Suppressor macrophage (primary cell): ENCODE results near the gene SPINT1.

Source experiments
- DNase-seq, 4 experiments: peaks; one replicate each; pipeline ENCODE4 v3.0.0-alpha.2; 2020 to 2022

The SPINT1 gene

DNA sequence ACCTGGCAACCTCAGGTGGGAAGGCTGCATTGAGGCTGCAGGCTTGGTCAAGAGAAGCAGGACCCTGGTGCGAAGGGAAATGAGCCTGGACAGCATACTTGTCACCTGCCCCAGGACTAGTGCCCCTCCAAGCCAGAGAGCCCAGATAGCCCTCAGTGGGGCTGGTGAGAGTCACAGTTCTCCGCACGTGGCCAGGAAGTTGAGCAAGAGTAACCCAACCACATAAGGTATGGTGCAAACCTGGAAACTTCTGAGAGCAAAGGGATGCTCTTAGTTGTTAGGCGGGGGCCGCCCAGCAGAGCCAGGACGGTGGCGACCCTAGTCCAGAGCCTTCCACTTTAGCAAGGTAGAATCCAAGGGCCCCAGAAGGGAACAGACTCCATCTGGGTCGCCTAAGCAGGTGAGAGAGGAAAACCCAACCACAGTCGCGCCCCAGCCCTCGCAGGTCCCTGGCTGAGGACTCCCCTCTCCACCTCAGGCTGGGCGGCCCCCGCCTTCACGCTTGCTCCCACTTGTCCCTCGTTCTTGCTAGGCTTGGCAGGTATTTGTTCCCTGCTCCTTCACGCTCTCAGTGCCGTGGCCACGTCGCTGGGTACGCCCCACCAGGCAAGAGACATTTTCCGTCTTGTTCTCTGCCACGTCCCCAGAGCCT, 49.3 kb downstream of the SPINT1 start:
- no peak for DNase-seq

DNA sequence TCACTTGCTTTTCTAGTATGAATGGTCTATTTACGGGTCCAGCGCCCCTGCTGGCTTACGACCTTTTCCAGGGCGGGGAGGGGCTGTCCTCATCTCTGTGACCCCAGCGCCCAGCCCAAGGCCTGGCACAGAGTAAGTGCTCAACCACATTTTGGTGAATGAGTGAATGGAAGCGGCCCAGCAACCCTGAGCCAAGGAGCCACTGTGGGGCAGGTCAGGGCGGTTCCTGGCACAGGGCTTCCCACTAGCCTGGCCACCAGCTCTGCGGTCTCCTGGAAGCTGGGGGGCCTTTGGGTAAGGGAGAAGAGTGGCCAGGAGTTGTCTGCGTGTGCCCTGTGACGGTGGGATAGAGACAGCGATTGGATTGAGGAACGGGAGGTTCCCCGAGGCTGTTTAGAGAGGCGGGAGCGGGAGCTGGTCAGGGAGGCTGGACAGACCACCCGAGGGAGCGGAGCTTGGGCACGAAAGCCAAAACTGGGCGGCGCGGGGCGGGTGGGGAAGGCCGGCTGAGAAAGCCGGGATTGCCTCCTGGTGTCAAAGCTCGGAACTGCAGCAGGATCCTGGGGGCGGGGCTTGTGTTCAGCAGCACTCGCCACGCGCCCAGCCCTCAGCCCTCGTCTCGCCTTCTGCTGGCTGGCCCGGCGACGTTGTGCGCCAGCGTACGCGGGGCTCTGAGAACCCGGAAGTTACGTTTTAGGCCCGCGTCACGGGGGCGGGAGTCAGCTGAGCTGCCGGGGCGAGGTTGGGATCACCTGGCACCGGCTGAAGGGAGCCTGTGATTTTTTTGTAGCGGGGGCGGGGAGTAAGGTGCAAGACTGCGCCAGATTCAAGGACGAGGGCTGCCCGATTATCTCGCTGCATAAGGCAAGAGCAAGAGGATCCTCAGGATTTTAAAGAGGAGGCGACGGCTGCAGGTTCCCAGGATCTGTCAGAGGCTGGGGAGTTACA, 50.2 kb downstream of the SPINT1 start, which contains the start of gene VPS18:
TSS of gene VPS18 (plus strand) at position 718 of the 948 bp plus-strand sequence. CDS start 319 bp downstream, outside the sequence.
- DNase-seq: peak; percentile 99 to 100 (median 100)

- peak; percentile 86 to 90 (median 88) for DNase-seq
Observed at GRCh38 chr15:40894681-40895448, 51.0 kb downstream of the SPINT1 start.

GRCh38 chr15:40899536-40900207, 55.8 kb downstream of the SPINT1 start:
- no peak for DNase-seq

DNA sequence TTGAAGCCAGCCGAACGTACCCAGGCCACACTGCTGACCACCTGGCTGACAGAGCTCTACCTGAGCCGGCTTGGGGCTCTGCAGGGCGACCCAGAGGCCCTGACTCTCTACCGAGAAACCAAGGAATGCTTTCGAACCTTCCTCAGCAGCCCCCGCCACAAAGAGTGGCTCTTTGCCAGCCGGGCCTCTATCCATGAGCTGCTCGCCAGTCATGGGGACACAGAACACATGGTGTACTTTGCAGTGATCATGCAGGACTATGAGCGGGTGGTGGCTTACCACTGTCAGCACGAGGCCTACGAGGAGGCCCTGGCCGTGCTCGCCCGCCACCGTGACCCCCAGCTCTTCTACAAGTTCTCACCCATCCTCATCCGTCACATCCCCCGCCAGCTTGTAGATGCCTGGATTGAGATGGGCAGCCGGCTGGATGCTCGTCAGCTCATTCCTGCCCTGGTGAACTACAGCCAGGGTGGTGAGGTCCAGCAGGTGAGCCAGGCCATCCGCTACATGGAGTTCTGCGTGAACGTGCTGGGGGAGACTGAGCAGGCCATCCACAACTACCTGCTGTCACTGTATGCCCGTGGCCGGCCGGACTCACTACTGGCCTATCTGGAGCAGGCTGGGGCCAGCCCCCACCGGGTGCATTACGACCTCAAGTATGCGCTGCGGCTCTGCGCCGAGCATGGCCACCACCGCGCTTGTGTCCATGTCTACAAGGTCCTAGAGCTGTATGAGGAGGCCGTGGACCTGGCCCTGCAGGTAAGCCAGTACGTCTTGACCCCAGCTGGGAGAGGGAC, 56.6 kb downstream of the SPINT1 start:
- no peak for DNase-seq

- DNase-seq: no peak
Observed at GRCh38 chr15:40901053-40901443, 57.2 kb downstream of the SPINT1 start.

DNA sequence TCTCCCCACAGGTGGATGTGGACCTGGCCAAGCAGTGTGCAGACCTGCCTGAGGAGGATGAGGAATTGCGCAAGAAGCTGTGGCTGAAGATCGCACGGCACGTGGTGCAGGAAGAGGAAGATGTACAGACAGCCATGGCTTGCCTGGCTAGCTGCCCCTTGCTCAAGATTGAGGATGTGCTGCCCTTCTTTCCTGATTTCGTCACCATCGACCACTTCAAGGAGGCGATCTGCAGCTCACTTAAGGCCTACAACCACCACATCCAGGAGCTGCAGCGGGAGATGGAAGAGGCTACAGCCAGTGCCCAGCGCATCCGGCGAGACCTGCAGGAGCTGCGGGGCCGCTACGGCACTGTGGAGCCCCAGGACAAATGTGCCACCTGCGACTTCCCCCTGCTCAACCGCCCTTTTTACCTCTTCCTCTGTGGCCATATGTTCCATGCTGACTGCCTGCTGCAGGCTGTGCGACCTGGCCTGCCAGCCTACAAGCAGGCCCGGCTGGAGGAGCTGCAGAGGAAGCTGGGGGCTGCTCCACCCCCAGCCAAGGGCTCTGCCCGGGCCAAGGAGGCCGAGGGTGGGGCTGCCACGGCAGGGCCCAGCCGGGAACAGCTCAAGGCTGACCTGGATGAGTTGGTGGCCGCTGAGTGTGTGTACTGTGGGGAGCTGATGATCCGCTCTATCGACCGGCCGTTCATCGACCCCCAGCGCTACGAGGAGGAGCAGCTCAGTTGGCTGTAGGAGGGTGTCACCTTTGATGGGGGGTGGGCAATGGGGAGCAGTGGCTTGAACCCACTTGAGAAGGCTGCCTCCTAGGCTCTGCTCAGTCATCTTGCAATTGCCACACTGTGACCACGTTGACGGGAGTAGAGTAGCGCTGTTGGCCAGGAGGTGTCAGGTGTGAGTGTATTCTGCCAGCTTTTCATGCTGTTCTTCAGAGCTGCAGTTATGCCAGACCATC, 59.0 kb downstream of the SPINT1 start:
- DNase-seq: peak; percentile 82 to 92 (median 90)

DNA sequence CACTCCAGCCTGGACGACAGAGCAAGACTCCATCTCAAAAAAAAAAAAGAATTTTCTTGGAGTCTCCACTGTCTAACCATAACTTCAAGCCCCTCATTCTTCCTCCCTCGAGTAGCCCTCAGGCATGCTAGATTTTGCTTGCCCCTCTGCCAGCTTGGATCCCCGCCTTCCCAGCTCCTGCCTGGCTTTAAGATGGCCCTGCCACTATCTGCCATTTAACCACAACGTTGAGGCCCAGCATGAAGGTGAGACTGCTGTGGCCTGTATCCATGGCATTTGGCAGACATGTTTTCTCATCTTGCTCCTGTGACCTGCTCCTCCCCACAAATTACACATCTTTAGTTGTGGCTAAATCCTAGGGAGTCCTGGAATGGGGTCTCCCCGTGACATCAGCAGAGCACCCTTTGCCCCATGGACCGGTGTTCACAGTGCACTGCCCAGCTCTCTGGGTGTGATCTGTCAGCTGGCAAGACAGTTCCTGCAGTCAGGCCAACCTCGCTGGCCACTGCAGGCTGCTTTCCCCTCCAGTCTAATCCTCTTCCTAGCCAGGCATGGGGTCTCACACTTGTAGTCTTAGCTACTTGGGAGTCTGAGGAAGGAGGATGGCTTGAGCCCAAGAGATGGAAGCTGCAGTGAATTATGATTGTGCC, 60.8 kb downstream of the SPINT1 start:
- no peak for DNase-seq

DNA sequence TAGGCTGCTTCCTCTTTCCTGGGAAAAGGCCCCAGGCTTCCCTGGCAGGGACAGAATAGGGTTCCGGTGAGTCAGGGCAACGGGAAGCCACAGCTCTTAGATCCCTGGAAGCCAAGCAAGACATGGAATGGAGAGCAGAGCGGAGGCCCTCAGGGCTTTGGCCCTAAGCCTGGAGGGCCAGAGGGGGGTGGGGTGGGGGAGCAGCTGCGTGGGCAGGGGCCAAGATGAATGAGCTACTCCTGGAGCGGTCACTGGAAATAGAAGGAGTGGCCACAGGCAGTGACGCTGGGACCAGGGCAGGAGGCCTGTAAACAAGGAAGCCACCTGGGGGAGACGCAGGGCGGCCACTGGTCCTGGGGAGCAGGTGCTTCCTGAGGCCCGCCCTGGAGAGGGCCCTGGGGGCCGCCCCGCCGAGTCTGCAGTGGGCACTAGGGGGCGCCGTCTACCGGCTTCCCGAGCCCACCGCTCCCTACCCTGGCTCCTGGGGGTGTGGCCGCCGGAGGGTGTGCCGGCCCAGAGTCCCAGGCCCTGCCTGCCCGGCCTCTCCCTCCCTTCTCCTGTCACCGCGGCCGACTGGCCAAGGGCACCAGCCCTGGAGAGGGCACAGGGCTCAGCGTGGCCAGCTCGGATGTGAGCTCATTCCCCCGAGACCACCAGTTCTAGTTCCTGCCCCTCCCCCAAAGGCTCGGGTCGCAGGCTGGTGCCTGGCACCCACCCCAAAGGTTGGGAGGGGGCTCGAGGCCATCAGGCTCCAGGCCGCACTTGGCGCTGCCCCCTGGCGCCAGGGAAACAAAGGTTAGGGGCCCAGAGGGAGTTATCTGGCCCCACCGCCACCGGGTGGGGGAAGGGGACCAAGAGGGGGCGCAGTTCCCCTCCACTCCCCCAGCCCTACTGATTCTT, 62.5 kb downstream of the SPINT1 start:
- DNase-seq: peak; percentile 46 to 72 (median 57)

DNA sequence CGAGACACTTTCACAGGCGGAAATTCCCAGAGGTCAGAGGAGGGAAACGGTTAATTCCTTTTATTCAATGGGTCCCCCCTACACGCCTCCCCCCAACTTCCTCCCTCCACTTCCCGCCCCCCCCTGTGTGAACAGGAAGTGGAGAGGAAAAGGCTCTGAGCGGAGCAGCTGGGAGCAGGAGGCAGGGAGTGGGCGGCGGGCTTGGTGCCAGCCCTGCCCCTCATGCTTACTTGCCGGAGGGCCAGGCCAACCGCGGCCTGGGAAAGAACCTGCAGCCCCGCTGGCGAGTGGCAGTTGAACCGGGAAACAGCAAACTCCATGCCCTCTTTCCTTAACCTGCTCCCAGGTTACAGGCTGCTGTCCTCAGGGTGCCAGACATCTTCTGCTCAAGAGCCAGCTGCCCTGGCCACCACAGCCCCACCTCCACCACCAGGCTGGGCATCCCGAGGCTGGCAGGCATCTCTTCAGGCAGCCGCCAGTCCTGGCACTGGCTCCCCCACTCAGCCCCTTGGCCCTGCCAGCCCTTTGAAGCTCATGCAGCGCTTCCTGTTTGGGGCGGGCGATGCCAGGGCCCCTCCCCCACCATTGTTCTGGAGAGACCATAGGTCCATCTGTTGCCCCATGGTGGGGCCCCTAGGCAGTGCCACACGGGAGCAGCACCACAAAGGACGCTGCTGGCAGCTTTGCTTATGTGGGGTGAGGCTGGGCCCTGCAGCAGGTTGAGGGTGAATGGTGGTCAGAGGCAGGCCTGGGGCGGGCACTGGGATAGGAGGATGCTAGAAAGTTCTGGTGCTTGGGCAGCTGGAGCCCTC, 63.3 kb downstream of the SPINT1 start:
- DNase-seq: peak; percentile 49 to 76 (median 70)
